NT2/D1 (cell line): Measurements from ENCODE around the gene MYORG.

Source experiments
- YY1 ChIP-seq: IDR thresholded peaks from 2 replicates; pipeline ENCODE4 v1.6.1; 2011; ENCODE audit not compliant: insufficient read length, insufficient read depth
- ZNF274 ChIP-seq: IDR thresholded peaks from 2 replicates; pipeline ENCODE4 v1.6.1; 2011; ENCODE audit warnings: mild to moderate bottlenecking, low read depth, low read length

GRCh38 chr9:34385561-34386230 is 9.0 kb upstream of the MYORG start:
- TF ChIP-seq ZNF274 = no peak
- TF ChIP-seq YY1 = no peak
